ENCODE data around the gene TPST2. TPM values are rescaled to one million over a fixed set of nuclear protein-coding genes. Genes with fewer than 3 reads are reported as not detected.

Gene TPST2
- total and polyA plus RNA-seq, 9 of the 15 experiments (the other 6 are each of a cell fraction or from before 2014, with no cell fraction given), result 14.2 to 123 (median 60.1) TPM

- TF ChIP-seq IRF2 (CRISPR knock-in tag; IDR thresholded peaks at IDR 0.05) (no peak), ASH1L (IDR thresholded peaks at IDR 0.05; ENCODE audit: borderline replicate concordance, low read depth, partially characterized antibody) (no peak), ZNF644 (tag; IDR thresholded peaks at IDR 0.05; ENCODE audit: low read depth) (no peak), ZNF316 (IDR thresholded peaks at IDR 0.05) (peak; percentile 26; the same call in 1 of the 2 replicates), CBFA2T3 (IDR thresholded peaks at IDR 0.05) (peak; percentile 38; the same call in 1 of the 2 replicates), MXD1 (CRISPR knock-in tag; IDR thresholded peaks at IDR 0.05; ENCODE audit: borderline replicate concordance, poor library complexity, severe bottlenecking) (no peak), CBX5 (IDR thresholded peaks at IDR 0.05; ENCODE audit: borderline replicate concordance, low read depth) (no peak), NR1H2 (CRISPR knock-in tag; IDR thresholded peaks at IDR 0.05) (no peak), MYBL2 (IDR thresholded peaks at IDR 0.05; ENCODE audit: low read depth) (peak; percentile 51; the same call in 1 of the 2 replicates), MYBL2 (CRISPR knock-in tag; IDR thresholded peaks at IDR 0.05; ENCODE audit: borderline replicate concordance) (no peak), HNRNPL (IDR thresholded peaks at IDR 0.05; ENCODE audit: low read depth, low read length) (no peak), ZBTB34 (CRISPR knock-in tag; IDR thresholded peaks at IDR 0.05) (no peak), GATA2 (CRISPR knock-in tag; IDR thresholded peaks at IDR 0.05) (no peak), SIRT6 (IDR thresholded peaks at IDR 0.05; ENCODE audit: low read depth, low read length) (no peak), NFE2L1 (tag; IDR thresholded peaks at IDR 0.05; ENCODE audit: borderline replicate concordance, low read depth) (no peak), KHSRP (IDR thresholded peaks at IDR 0.05) (no peak), SREBF2 (CRISPR knock-in tag; IDR thresholded peaks at IDR 0.05) (no peak), SLC30A9 (CRISPR knock-in tag; IDR thresholded peaks at IDR 0.05) (no peak), ZFPM2 (CRISPR knock-in tag; IDR thresholded peaks at IDR 0.05) (no peak), MNT (conservative IDR thresholded peaks at IDR 0.05) (peak in 1 of 2 experiments; percentile 61; a peak in 2 of 4 replicates), HNRNPLL (IDR thresholded peaks at IDR 0.05; ENCODE audit: low read depth, low read length, poor library complexity, severe bottlenecking) (no peak)
Observed at GRCh38 chr22:26479043-26479791, 110.7 kb downstream of the TPST2 start (continued).
